ENCODE results near the gene TNNI3K.
"Not testable (repeated sequence)": the region's sequence is repeated elsewhere in the genome, so short reads cannot be mapped to it uniquely, and the experiment has no call there.

TNNI3K gene, protein sequence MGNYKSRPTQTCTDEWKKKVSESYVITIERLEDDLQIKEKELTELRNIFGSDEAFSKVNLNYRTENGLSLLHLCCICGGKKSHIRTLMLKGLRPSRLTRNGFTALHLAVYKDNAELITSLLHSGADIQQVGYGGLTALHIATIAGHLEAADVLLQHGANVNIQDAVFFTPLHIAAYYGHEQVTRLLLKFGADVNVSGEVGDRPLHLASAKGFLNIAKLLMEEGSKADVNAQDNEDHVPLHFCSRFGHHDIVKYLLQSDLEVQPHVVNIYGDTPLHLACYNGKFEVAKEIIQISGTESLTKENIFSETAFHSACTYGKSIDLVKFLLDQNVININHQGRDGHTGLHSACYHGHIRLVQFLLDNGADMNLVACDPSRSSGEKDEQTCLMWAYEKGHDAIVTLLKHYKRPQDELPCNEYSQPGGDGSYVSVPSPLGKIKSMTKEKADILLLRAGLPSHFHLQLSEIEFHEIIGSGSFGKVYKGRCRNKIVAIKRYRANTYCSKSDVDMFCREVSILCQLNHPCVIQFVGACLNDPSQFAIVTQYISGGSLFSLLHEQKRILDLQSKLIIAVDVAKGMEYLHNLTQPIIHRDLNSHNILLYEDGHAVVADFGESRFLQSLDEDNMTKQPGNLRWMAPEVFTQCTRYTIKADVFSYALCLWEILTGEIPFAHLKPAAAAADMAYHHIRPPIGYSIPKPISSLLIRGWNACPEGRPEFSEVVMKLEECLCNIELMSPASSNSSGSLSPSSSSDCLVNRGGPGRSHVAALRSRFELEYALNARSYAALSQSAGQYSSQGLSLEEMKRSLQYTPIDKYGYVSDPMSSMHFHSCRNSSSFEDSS
- long read RNA-seq, donor 1: 0 reads
- long read RNA-seq, donor 2: 0 reads
- long read RNA-seq, donor 3: 0 reads
- long read RNA-seq, donor 4: 0 reads
- long read RNA-seq, donor 5: 0 reads
- long read RNA-seq, donor 6, partial matches to known transcripts: 0 of 1 reads
- long read RNA-seq, donor 6, other reads (novel, unspliced or antisense): 0 of 1 reads
- long read RNA-seq, donor 7: 0 reads
- long read RNA-seq, donor 8: 0 reads

DNA sequence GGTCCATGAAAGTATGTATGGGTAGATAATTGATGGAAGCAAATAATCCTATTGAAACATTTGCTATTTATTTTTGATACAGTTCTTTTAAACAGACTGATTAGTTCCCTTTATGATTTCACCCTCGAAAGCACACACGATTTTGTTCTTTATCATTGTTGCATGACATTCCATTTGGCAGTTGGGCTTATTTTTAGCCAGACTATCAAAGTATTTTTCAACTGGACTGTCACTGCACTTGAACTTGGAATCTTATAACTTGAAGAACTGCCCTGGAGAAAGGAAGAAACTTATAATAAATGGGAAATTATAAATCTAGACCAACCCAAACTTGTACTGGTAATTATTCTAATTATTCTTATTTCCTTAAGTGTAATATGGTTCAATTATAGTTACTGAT lies at the start of gene TNNI3K:
TNNI3K (plus strand) TSS at position 235 of the 400 bp plus-strand sequence; CDS start at position 300, 65 bp downstream.
- no peak for DNase-seq

DNA sequence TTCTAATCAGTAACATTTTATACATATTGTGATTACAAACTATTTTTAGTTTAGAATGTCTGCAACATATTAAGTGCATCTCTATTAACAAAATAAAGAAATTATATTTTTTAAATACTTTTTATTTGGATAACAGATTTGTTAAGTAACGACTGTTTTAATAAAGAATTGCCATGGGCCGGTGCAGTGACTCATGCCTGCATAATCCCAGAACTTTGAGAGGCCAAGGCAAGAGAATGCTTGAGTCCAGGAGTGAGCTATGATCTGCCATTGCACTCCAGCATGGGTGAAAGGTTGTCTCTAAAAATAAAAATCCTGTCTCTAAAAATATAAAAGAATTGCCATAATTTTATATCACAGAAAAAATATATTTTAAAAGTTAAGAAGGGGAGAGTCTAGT lies 41.3 kb upstream of the TNNI3K start:
- DNase-seq: no peak

DNA sequence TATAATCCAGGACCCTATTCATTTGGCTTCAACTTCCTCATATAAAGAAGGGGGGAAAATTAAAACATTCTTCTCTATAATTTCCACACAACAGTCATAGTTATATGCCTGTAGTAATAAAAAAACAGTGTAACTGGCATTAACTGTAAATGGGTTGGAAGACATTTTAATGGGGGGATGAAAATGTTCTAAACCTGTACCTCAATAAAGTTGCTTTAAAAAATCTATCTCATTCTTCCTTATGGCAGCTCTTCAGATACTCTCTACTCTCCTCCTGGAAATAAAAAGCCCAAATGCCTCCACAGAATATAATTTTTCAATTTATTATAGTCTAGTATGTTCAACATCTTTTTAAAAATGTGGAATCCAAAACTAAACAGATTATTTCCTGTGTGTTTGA lies 39.8 kb upstream of the TNNI3K start:
- no peak for DNase-seq

GRCh38 chr1:74197255-74197654 lies 37.9 kb upstream of the TNNI3K start:
- DNase-seq: no peak

- peak; percentile 91 for DNase-seq
Observed at GRCh38 chr1:74197657-74198552, 37.3 kb upstream of the TNNI3K start, which contains the start of the genes FPGT and LRRIQ3. FPGT (plus strand) TSS chr1:74198242; CDS start chr1:74198279, 37 bp downstream. LRRIQ3 (minus strand) TSS chr1:74198176; CDS start chr1:74183684, 14,492 bp downstream.

GRCh38 chr1:74199504-74199903 lies 35.7 kb upstream of the TNNI3K start:
- DNase-seq: no peak

DNA sequence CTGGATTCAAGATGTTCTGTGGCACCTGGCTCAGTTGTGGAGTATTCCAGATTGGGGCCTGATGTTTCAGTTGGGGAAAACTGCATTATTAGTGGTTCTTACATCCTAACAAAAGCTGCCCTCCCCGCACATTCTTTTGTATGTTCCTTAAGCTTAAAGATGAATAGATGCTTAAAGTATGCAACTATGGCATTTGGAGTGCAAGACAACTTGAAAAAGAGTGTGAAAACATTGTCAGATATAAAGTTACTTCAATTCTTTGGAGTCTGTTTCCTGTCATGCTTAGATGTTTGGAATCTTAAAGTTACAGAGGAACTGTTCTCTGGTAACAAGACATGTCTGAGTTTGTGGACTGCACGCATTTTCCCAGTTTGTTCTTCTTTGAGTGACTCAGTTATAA lies 29.9 kb upstream of the TNNI3K start:
- DNase-seq: no peak

GRCh38 chr1:74215229-74215628 lies 20.0 kb upstream of the TNNI3K start:
- DNase-seq: no peak

GRCh38 chr1:74222701-74223100 lies 12.5 kb upstream of the TNNI3K start:
- DNase-seq: no peak

DNA sequence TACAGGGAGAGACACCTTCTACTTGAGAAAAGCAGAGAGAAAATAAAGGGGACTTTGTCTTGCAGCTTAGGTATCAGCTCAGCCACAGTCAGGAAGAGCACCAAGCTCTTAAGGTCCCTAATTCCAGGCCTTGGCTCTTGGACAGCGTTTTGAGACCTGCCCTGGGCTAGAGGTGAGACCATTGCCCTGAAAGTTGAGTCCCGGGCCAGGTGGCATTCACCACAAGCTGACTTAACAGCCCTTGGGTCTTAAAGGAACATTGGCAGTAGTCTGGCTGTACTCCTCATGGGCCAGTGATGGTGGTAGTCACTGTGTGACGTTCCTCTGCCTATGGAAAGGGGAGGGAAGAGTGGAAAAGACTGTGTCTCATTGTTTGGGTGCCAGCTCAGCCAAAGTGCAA lies 11.7 kb upstream of the TNNI3K start:
- no peak for DNase-seq

DNA sequence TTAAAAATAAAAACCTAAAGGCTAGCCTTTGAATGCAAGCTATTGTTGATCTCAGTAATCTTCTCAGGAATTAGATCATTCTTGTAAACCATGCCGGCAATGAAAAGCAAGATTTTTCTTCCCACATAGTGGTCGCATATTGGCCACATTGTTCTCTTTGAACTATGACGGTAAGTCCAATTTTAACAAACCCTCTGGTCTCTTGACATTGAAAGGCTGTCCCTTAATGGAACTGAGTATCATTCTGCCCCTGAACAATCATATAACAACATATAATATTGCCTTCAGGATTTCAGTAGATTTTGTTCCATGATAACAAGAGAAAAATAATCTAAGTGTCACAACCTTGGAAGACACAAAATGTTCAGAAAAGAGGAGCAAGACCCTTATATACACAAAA lies 1.3 kb downstream of the TNNI3K start:
- no peak for DNase-seq

- DNase-seq: no peak
Observed at GRCh38 chr1:74237035-74237434, 1.8 kb downstream of the TNNI3K start.

DNA sequence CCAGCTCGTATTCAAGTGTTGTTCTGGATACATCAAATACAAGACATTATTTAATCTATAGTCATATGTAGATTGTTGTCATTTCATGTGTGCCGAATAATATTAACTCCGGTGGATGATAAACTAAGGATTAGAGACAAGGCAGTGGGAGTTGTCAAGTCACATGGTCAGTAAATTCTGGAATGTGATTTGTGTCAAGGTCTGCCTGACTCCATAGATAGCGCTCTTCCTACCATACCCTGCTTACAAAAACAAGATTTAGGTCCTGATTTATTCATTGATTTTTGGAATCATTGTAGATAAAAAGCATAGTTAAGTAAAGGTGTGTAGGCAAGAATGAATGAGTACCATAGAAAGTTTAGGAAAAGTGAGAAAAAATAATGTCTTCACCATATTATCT lies 2.6 kb downstream of the TNNI3K start:
- DNase-seq: no peak

DNA sequence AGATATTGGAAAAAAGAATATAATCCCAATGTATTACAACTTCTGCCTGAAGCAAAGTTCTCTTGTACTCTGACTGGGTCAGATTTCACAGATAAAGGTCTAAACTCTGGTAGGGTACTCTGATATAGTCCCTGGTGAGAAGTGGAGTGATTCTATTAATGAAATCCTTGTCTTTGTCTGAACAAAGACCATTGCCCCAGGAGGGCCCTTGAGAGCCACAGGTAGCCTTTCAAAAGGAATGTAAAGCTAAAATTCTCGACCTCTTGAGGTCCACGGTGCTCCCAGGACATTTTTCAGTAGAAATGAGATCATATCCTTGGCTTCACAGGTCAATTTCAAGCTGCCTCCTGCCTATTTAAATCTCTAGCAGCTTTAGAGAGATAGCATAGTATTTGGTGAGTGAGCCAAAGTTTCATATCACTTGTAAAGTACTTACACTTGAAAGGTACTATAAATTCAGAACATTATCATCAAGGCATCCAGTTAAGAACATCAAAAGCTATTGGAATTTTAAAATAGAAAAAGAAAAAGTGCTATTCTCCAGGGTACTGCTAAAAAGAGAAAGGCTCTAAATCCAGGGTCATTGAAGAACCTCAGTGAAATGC lies 10.1 kb downstream of the TNNI3K start:
- no peak for DNase-seq

- no peak for DNase-seq
Observed at GRCh38 chr1:74246315-74246714, 11.1 kb downstream of the TNNI3K start.

GRCh38 chr1:74247881-74248528 lies 12.8 kb downstream of the TNNI3K start:
- no peak for DNase-seq

GRCh38 chr1:74253243-74253824 lies 18.1 kb downstream of the TNNI3K start:
- not testable (repeated sequence) for DNase-seq

- no peak for DNase-seq
Observed at GRCh38 chr1:74266001-74266400, 30.8 kb downstream of the TNNI3K start.

- no peak for DNase-seq
Observed at GRCh38 chr1:74271503-74271902, 36.3 kb downstream of the TNNI3K start.

DNA sequence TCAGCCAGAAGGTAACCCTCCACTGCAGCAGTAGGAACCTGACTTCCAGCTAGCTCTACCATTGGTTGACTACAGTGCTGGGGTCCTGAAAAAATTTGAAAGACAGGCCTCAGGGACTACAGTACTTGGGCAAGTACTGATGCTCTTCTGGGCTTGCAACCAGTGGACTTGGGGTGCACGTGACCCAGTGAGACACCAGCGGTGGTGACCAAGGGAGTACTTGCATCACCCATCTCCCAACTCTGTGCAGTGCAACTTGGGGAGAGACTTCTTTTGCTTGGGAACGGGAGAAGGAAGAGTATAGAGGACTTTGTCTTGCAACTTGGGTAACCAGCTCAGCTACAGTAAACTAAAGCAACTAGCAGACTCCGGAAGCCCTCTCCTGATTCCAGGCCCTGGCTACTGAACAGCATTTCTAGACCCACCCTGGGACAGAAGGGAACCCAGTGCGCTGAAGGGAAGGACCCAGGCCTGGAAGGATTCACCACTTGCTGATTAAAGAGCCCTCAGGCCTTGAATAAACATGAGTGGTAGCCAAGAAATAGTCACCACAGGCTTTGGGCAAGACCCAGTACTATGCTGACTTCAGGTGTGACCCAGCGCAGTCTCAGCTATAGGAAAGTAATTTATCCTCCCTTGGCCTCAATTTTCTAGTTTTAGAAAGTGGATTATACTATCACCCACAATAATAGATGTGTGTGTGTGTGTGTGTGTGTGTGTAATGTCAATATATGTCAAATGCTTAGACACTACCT lies 45.6 kb downstream of the TNNI3K start:
- no peak for DNase-seq
